ENCODE data around the gene DTX1. TPM values are rescaled to one million over a fixed set of nuclear protein-coding genes. Genes with fewer than 3 reads are reported as not detected.

Gene DTX1
- total and polyA plus RNA-seq, 2 of the 13 experiments (the other 11 are each of a cell fraction or from before 2014, with no cell fraction given) = not detected

DNA sequence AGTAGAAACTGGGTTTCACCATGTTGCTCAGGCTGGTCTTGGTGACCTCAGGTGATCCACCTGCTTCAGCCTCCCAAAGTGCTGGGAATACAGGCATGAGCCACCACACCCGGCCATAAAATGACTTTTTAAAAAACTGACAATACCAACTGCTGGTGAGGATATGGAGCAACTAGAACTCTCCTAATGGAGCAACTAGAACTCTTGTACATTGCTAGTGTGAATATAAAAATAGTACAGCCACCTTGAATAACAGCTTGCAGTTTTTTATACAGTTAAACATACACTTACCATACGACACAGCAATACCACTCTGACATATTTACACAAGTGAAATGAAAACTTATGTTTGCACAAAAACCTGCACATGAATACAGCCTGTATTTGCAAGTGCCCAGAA, 90.5 kb downstream of the DTX1 start:
- Histone ChIP-seq H2AFZ (ENCODE audit: low read length) (no peak overlapping the region), H3K9me3 (ENCODE audit: low read length) (no peaks in the 10 kb centered on the region), H3K4me3 (replicated peaks in 1 of 3; ENCODE audit: insufficient read depth in 1 of 3, low read depth in 2 of 3, low read length in 3 of 3) (no peak overlapping the region), H3K4me1 (ENCODE audit: insufficient read depth, low read length) (peaks cover 13% of the 10 kb centered on the region), H3K27me3 (ENCODE audit: control insufficient read depth in 1 of 2, insufficient read depth in 2 of 2, low read length in 2 of 2) (peaks cover 1 to 28% of the 10 kb centered on the region in 2 experiments; a peak in 3 of 5 replicates), H3K79me2 (ENCODE audit: insufficient read depth, low read length) (no peaks in the 10 kb centered on the region), H3K36me3 (replicated peaks in 1 of 2; ENCODE audit: control insufficient read depth in 1 of 2, insufficient read depth in 2 of 2, low read length in 2 of 2) (no peaks in the 10 kb centered on the region), H4K20me1 (ENCODE audit: insufficient read depth, low read length) (no peaks in the 10 kb centered on the region), H3K27ac (ENCODE audit: extremely low read length, insufficient read depth, low read length) (no peak overlapping the region), H3K4me2 (ENCODE audit: low read depth, low read length) (no peak overlapping the region), H3K9ac (ENCODE audit: insufficient read depth, low read depth, low read length) (no peak overlapping the region)
- in situ Hi-C loops (cut with HindIII; ENCODE audit: extremely low pct_ligation_motif_present, low pct_unique_long_range_greater_than_20kb) (no loop called here), intact Hi-C loops (cut with micrococcal nuclease; ENCODE audit: unreplicated experiment) (no loop called here)
- no TSS peak for BruUV-seq (replicated peaks)
- no peak for DNase-seq (ENCODE audit: low spot score)
- 0% methylated on average over 2 of the region's 2 CpGs for whole genome bisulfite sequencing (ENCODE audit: low lambda C conversion rate)
- ChIA-PET CTCF (ENCODE audit: low intra/inter-chr PET ratio, low total read pairs) (no interaction called here), POLR2A (interaction anchor here (0.6 kb wide), 1 partner anchor 39 kb away, joined by 3 read pairs; the partner anchor contains the start of gene RITA1)
- ATAC-seq = no peak
- TF ChIP-seq, protein P1, sequence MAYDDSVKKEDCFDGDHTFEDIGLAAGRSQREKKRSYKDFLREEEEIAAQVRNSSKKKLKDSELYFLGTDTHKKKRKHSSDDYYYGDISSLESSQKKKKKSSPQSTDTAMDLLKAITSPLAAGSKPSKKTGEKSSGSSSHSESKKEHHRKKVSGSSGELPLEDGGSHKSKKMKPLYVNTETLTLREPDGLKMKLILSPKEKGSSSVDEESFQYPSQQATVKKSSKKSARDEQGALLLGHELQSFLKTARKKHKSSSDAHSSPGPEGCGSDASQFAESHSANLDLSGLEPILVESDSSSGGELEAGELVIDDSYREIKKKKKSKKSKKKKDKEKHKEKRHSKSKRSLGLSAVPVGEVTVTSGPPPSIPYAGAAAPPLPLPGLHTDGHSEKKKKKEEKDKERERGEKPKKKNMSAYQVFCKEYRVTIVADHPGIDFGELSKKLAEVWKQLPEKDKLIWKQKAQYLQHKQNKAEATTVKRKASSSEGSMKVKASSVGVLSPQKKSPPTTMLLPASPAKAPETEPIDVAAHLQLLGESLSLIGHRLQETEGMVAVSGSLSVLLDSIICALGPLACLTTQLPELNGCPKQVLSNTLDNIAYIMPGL (CRISPR knock-in tag; IDR thresholded peaks at IDR 0.05; ENCODE audit: borderline replicate concordance in 1 of 2, low read depth in 1 of 2) = no peak
- TF ChIP-seq TBP (CRISPR knock-in tag; IDR thresholded peaks at IDR 0.05) = no peak
- TF ChIP-seq SUZ12 (IDR thresholded peaks at IDR 0.05; ENCODE audit: low read depth, low read length) = no peak
- no peak for TF ChIP-seq FOXP1 (IDR thresholded peaks at IDR 0.05)
- TF ChIP-seq FOXP1 (CRISPR knock-in tag; IDR thresholded peaks at IDR 0.05) = no peak
- TF ChIP-seq ATAD3A (CRISPR knock-in tag; IDR thresholded peaks at IDR 0.05) = no peak
- TF ChIP-seq, protein P2, sequence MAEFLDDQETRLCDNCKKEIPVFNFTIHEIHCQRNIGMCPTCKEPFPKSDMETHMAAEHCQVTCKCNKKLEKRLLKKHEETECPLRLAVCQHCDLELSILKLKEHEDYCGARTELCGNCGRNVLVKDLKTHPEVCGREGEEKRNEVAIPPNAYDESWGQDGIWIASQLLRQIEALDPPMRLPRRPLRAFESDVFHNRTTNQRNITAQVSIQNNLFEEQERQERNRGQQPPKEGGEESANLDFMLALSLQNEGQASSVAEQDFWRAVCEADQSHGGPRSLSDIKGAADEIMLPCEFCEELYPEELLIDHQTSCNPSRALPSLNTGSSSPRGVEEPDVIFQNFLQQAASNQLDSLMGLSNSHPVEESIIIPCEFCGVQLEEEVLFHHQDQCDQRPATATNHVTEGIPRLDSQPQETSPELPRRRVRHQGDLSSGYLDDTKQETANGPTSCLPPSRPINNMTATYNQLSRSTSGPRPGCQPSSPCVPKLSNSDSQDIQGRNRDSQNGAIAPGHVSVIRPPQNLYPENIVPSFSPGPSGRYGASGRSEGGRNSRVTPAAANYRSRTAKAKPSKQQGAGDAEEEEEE (CRISPR knock-in tag; IDR thresholded peaks at IDR 0.05; ENCODE audit: borderline replicate concordance) = no peak
- TF ChIP-seq, protein P3, sequence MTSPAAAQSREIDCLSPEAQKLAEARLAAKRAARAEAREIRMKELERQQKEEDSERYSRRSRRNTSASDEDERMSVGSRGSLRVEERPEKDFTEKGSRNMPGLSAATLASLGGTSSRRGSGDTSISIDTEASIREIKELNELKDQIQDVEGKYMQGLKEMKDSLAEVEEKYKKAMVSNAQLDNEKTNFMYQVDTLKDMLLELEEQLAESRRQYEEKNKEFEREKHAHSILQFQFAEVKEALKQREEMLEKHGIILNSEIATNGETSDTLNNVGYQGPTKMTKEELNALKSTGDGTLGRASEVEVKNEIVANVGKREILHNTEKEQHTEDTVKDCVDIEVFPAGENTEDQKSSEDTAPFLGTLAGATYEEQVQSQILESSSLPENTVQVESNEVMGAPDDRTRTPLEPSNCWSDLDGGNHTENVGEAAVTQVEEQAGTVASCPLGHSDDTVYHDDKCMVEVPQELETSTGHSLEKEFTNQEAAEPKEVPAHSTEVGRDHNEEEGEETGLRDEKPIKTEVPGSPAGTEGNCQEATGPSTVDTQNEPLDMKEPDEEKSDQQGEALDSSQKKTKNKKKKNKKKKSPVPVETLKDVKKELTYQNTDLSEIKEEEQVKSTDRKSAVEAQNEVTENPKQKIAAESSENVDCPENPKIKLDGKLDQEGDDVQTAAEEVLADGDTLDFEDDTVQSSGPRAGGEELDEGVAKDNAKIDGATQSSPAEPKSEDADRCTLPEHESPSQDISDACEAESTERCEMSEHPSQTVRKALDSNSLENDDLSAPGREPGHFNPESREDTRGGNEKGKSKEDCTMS (CRISPR knock-in tag; conservative IDR thresholded peaks at IDR 0.05) = no peak
- TF ChIP-seq ZNF550 (CRISPR knock-in tag; IDR thresholded peaks at IDR 0.05; ENCODE audit: borderline replicate concordance) = no peak
- no peak for TF ChIP-seq CBFB (CRISPR knock-in tag; IDR thresholded peaks at IDR 0.05)
- no peak for TF ChIP-seq SIN3A (IDR thresholded peaks at IDR 0.05; ENCODE audit: borderline replicate concordance, low read depth, low read length)
- TF ChIP-seq ZNF333 (CRISPR knock-in tag; IDR thresholded peaks at IDR 0.05; ENCODE audit: borderline replicate concordance) = no peak
- TF ChIP-seq, protein P4, sequence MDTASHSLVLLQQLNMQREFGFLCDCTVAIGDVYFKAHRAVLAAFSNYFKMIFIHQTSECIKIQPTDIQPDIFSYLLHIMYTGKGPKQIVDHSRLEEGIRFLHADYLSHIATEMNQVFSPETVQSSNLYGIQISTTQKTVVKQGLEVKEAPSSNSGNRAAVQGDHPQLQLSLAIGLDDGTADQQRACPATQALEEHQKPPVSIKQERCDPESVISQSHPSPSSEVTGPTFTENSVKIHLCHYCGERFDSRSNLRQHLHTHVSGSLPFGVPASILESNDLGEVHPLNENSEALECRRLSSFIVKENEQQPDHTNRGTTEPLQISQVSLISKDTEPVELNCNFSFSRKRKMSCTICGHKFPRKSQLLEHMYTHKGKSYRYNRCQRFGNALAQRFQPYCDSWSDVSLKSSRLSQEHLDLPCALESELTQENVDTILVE (CRISPR knock-in tag; IDR thresholded peaks at IDR 0.05) = no peak
- no peak for FAIRE-seq

Measured in HepG2 (cell line).